ENCODE data around the gene TFAP2A.

TFAP2A gene

DNA sequence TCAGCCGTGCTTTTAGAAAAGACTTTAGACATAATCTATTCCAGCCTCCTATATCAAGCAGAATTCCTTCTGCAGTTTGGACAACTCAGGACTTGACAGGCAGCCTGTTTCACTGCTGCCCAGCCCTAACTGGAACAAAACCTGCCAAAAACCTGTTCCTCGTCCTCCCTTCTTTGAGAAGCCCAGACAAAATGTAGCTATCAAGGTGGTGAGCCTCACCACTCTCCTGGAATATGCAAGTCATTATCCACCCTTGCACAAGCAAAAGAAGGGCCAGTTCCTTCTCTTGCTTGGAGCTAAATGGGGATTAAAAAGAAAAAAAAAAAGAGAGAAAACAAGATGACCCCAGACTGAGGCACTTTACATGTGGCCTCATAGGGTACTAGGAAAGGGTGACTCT is 64.2 kb downstream of the TFAP2A start:
- H3K4me1 Mint-ChIP-seq (ENCODE audit: low read depth) = no peaks in the 10 kb centered on the region
- H3K9me3 Mint-ChIP-seq = no peaks in the 10 kb centered on the region
- intact Hi-C loops (cut with micrococcal nuclease) = no loop called here
- H3K36me3 Mint-ChIP-seq (ENCODE audit: low read depth) = no peaks in the 10 kb centered on the region
- H3K27ac Mint-ChIP-seq = no peak overlapping the region
- no peak overlapping the region for H3K4me3 Mint-ChIP-seq
- peaks cover 6% of the 10 kb centered on the region for H3K27me3 Mint-ChIP-seq

DNA sequence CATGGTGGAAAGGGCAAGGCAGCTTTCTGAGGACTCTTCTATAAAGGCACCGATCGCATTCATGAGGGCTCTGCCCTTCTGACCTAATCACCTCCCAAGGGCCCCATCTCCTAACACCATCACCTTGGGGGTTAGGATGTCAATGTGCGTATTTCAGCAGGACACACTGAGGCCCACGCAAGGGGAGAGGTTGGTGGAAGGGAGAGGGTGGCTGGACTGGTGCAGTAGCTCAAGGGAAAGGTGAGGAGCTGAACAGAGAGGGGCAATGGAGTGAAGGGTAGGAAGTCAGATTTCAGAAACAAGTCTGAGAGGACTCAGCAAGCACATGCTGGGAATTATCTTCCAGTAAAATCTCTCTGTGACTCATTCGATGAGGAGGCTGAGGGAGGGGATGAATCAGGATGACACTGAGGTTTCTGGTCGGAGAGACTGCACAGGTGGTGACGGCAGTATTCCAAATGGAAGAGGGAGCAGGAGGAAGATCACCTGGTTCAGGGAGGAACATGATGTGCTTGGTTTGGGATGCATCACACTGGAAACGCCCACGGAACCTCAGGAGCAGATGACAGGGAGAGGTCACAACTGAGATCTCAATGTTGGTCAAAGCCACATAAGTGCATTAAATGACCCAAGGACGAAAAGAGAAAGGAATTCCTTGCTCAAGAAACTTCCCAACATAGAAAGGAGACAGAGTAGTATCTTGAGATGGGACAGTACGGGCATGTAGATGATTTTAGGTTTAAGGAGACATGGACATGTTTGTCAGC is 67.1 kb downstream of the TFAP2A start:
- intact Hi-C loops (cut with micrococcal nuclease) = no loop called here
- H3K9me3 Mint-ChIP-seq = no peaks in the 10 kb centered on the region
- H3K36me3 Mint-ChIP-seq (ENCODE audit: low read depth) = no peaks in the 10 kb centered on the region
- no peak overlapping the region for H3K4me3 Mint-ChIP-seq
- no peaks in the 10 kb centered on the region for H3K27me3 Mint-ChIP-seq
- H3K27ac Mint-ChIP-seq = no peak overlapping the region
- H3K4me1 Mint-ChIP-seq (ENCODE audit: low read depth) = no peaks in the 10 kb centered on the region

Measured in dendritic cell treated with granulocyte-macrophage colony-stimulating factor and Interleukin-4, amounts not matched to agents 40 ng/mL and 50 ng/mL, for 4 days (primary cell).